Right lobe of liver (tissue), 4 donors: ENCODE data around the gene ATF7.

Experiments used
- CTCF ChIP-seq, 4 donors: fragments of 200-600 bp in 3 of 4; fragments of 450-650 bp in 1 of 4; IDR thresholded peaks; one replicate each; pipeline versions ENCODE4 v1.5.1 to v1.8.0; 2016 to 2022; ENCODE audit warnings: antibody characterized with exemption in 4 of 4, mild to moderate bottlenecking in 2 of 4
- POLR2A ChIP-seq: fragments of 450-650 bp; IDR thresholded peaks from one replicate; pipeline ENCODE4 v1.6.1; 2017; ENCODE audit warnings: antibody characterized with exemption, mild to moderate bottlenecking
- donor health status: DM: no; HTN: no; CAD: no.
- donor health status: DM: no; HTN: no; CAD: no.
- donor health status: DM: no; HTN: yes; CAD: no.

GRCh38 chr12:53506450-53506785 lies 119.8 kb downstream of the ATF7 start:
- no peak for TF ChIP-seq CTCF (IDR thresholded peaks at IDR 0.05)
- no peak for TF ChIP-seq POLR2A
